Measurements from ENCODE around the gene B3GALT6. TPM values are rescaled to one million over a fixed set of nuclear protein-coding genes. Genes with fewer than 3 reads are reported as not detected.

The B3GALT6 gene
- total RNA-seq, 2 donors from 2014 or later, result 8.4 to 9.4 TPM

- ATAC-seq (peak; percentile 2), DNase-seq (no peak)
- H3K27ac Mint-ChIP-seq, result peak overlapping the region; percentile 99
- no peaks in the 10 kb centered on the region for H3K9me3 ChIP-seq (ENCODE audit: control insufficient read depth, low read length, poor library complexity, severe bottlenecking)
- peaks cover 38% of the 10 kb centered on the region for H3K4me1 Mint-ChIP-seq
- peak overlapping the region; percentile 87 for H3K4me3 Mint-ChIP-seq
- no peaks in the 10 kb centered on the region for H3K27me3 Mint-ChIP-seq
- H3K36me3 Mint-ChIP-seq (ENCODE audit: low read depth), result peaks cover 2% of the 10 kb centered on the region
Observed at GRCh38 chr1:1215881-1216605, 16.0 kb upstream of the B3GALT6 start.

GRCh38 chr1:1216770-1217620 is 15.0 kb upstream of the B3GALT6 start:
- H3K9me3 ChIP-seq (ENCODE audit: control insufficient read depth, low read length, poor library complexity, severe bottlenecking), result no peaks in the 10 kb centered on the region
- H3K27ac Mint-ChIP-seq, result peak overlapping the region; percentile 99
- peak overlapping the region; percentile 87 for H3K4me3 Mint-ChIP-seq
- H3K4me1 Mint-ChIP-seq, result peaks cover 36% of the 10 kb centered on the region
- DNase-seq, result peak; percentile 52 to 71 (median 62)
- H3K27me3 Mint-ChIP-seq, result no peaks in the 10 kb centered on the region
- no peaks in the 10 kb centered on the region for H3K36me3 Mint-ChIP-seq (ENCODE audit: low read depth)
- peak; percentile 66 for ATAC-seq

GRCh38 chr1:1217621-1218523 is 14.2 kb upstream of the B3GALT6 start:
- Mint-ChIP-seq H3K27ac (peak overlapping the region; percentile 99), H3K4me1 (peaks cover 34% of the 10 kb centered on the region), H3K27me3 (no peaks in the 10 kb centered on the region), H3K4me3 (peak overlapping the region; percentile 76), H3K36me3 (ENCODE audit: low read depth) (no peaks in the 10 kb centered on the region)
- no peaks in the 10 kb centered on the region for H3K9me3 ChIP-seq (ENCODE audit: control insufficient read depth, low read length, poor library complexity, severe bottlenecking)
- peak in 1 of 3 donors; percentile 41 for DNase-seq
- ATAC-seq, result peak; percentile 9

GRCh38 chr1:1218524-1219200 is 13.4 kb upstream of the B3GALT6 start:
- Mint-ChIP-seq H3K27me3 (no peaks in the 10 kb centered on the region), H3K4me3 (peak overlapping the region; percentile 76), H3K36me3 (ENCODE audit: low read depth) (peaks cover 3% of the 10 kb centered on the region), H3K4me1 (peaks cover 34% of the 10 kb centered on the region), H3K27ac (peak overlapping the region; percentile 99)
- ATAC-seq (no peak), DNase-seq (no peak)
- H3K9me3 ChIP-seq (ENCODE audit: control insufficient read depth, low read length, poor library complexity, severe bottlenecking), result no peaks in the 10 kb centered on the region

- Mint-ChIP-seq H3K36me3 (ENCODE audit: low read depth) (peaks cover 3% of the 10 kb centered on the region), H3K27ac (peak overlapping the region; percentile 99), H3K4me1 (peaks cover 33% of the 10 kb centered on the region), H3K27me3 (no peaks in the 10 kb centered on the region), H3K4me3 (peak overlapping the region; percentile 75)
- DNase-seq (peak in 2 of 3 donors; percentile 41 to 57), ATAC-seq (peak; percentile 41)
- no peaks in the 10 kb centered on the region for H3K9me3 ChIP-seq (ENCODE audit: control insufficient read depth, low read length, poor library complexity, severe bottlenecking)
Observed at GRCh38 chr1:1219341-1219740, 12.7 kb upstream of the B3GALT6 start.

GRCh38 chr1:1220197-1220596 is 11.8 kb upstream of the B3GALT6 start:
- Mint-ChIP-seq H3K27ac (peak overlapping the region; percentile 99), H3K36me3 (ENCODE audit: low read depth) (peaks cover 3% of the 10 kb centered on the region)

GRCh38 chr1:1221887-1222574 is 10.0 kb upstream of the B3GALT6 start:
- H3K4me1 Mint-ChIP-seq, result peaks cover 23% of the 10 kb centered on the region
- no peak overlapping the region for H3K27ac Mint-ChIP-seq
- ATAC-seq (no peak), DNase-seq (no peak)
- H3K9me3 ChIP-seq (ENCODE audit: control insufficient read depth, low read length, poor library complexity, severe bottlenecking), result no peaks in the 10 kb centered on the region
- H3K4me3 Mint-ChIP-seq, result no peak overlapping the region
- no peaks in the 10 kb centered on the region for H3K27me3 Mint-ChIP-seq
- H3K36me3 Mint-ChIP-seq (ENCODE audit: low read depth), result peaks cover 3% of the 10 kb centered on the region

More at GRCh38 chr1:1220197-1220596, 11.8 kb upstream of the B3GALT6 start:
- Mint-ChIP-seq H3K4me1 (peaks cover 25% of the 10 kb centered on the region), H3K4me3 (peak overlapping the region; percentile 75), H3K27me3 (no peaks in the 10 kb centered on the region)
- H3K9me3 ChIP-seq (ENCODE audit: control insufficient read depth, low read length, poor library complexity, severe bottlenecking), result no peaks in the 10 kb centered on the region
- DNase-seq (no peak), ATAC-seq (no peak)

GRCh38 chr1:1222575-1223225 is 9.3 kb upstream of the B3GALT6 start:
- ATAC-seq, result no peak
- peak overlapping the region; percentile 36 for H3K4me3 Mint-ChIP-seq
- no peaks in the 10 kb centered on the region for H3K27me3 Mint-ChIP-seq
- H3K4me1 Mint-ChIP-seq, result peaks cover 20% of the 10 kb centered on the region
- DNase-seq, result no peak
- H3K27ac Mint-ChIP-seq, result peak overlapping the region; percentile 78
- peaks cover 3% of the 10 kb centered on the region for H3K36me3 Mint-ChIP-seq (ENCODE audit: low read depth)
- no peaks in the 10 kb centered on the region for H3K9me3 ChIP-seq (ENCODE audit: control insufficient read depth, low read length, poor library complexity, severe bottlenecking)

GRCh38 chr1:1223321-1223720 is 8.7 kb upstream of the B3GALT6 start:
- Mint-ChIP-seq H3K4me1 (peaks cover 16% of the 10 kb centered on the region), H3K27ac (no peak overlapping the region), H3K27me3 (no peaks in the 10 kb centered on the region), H3K36me3 (ENCODE audit: low read depth) (peaks cover 3% of the 10 kb centered on the region), H3K4me3 (peak overlapping the region; percentile 36)
- ATAC-seq (no peak), DNase-seq (no peak)
- no peaks in the 10 kb centered on the region for H3K9me3 ChIP-seq (ENCODE audit: control insufficient read depth, low read length, poor library complexity, severe bottlenecking)

GRCh38 chr1:1223891-1224290 is 8.1 kb upstream of the B3GALT6 start:
- DNase-seq (no peak), ATAC-seq (no peak)
- H3K27me3 Mint-ChIP-seq, result no peaks in the 10 kb centered on the region
- H3K9me3 ChIP-seq (ENCODE audit: control insufficient read depth, low read length, poor library complexity, severe bottlenecking), result no peaks in the 10 kb centered on the region
- H3K4me1 Mint-ChIP-seq, result peaks cover 15% of the 10 kb centered on the region
- H3K4me3 Mint-ChIP-seq, result no peak overlapping the region
- H3K27ac Mint-ChIP-seq, result no peak overlapping the region
- peaks cover 3% of the 10 kb centered on the region for H3K36me3 Mint-ChIP-seq (ENCODE audit: low read depth)

GRCh38 chr1:1225238-1225845 is 6.7 kb upstream of the B3GALT6 start:
- DNase-seq (no peak), ATAC-seq (no peak)
- peaks cover 3% of the 10 kb centered on the region for H3K36me3 Mint-ChIP-seq (ENCODE audit: low read depth)
- H3K4me1 Mint-ChIP-seq, result peaks cover 13% of the 10 kb centered on the region
- H3K9me3 ChIP-seq (ENCODE audit: control insufficient read depth, low read length, poor library complexity, severe bottlenecking), result no peaks in the 10 kb centered on the region
- H3K27me3 Mint-ChIP-seq, result no peaks in the 10 kb centered on the region
- H3K4me3 Mint-ChIP-seq, result no peak overlapping the region
- H3K27ac Mint-ChIP-seq, result peak overlapping the region; percentile 39

All from T-helper 17 cell (primary cell).